Neural cell (in vitro differentiated cells): ENCODE results near the gene ZNF831.

Experiments used
- CTCF ChIP-seq: fragments of 450-650 bp; IDR thresholded peaks from 2 replicates; pipeline ENCODE4 v1.5.1; 2014; ENCODE audit warnings: antibody characterized with exemption, mild to moderate bottlenecking, moderate library complexity; ENCODE audit not compliant: poor library complexity, severe bottlenecking
- EP300 ChIP-seq: fragments of 450-650 bp; conservative IDR thresholded peaks from 2 replicates; pipeline ENCODE4 v1.6.1; 2014; ENCODE audit warnings: antibody characterized with exemption, mild to moderate bottlenecking, moderate library complexity; ENCODE audit not compliant: poor library complexity, severe bottlenecking
- RAD21 ChIP-seq: fragments of 450-650 bp; conservative IDR thresholded peaks from 2 replicates; pipeline ENCODE4 v1.6.1; 2014; ENCODE audit warnings: antibody characterized with exemption, mild to moderate bottlenecking, moderate library complexity
- SMC3 ChIP-seq: fragments of 450-650 bp; conservative IDR thresholded peaks from 2 replicates; pipeline ENCODE4 v1.6.1; 2014; ENCODE audit warnings: antibody characterized with exemption, mild to moderate bottlenecking, moderate library complexity; ENCODE audit not compliant: poor library complexity

DNA sequence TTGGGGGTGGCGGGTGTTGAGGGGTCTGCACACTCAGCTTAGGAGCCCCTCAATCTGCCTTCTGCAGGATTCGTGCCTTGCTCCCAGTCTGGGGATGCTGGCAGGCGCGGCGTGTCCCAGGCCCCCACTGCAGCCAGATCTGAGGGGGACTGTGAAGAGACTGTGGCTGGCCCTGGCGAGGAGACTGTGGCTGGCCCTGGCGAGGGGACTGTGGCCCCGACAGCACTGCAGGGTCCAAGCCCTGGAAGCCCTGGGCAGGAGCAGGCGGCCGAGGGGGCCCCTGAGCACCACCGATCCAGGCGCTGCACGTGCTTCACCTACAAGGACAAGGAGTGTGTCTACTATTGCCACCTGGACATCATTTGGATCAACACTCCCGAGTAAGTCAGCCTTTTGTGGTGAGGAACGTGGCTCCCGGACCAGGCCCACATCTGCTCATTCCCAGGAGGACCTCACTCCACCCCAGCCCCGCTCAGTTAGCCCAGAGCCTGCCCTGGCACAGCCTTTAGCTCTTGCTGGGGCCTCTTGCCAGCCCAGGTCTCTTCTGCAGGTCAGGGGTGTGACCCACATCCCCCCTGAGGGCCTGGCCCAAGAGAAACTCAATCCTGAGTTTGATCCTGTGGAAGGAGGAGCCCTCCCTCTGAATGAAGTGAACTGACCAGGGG, 137.9 kb downstream of the ZNF831 start:
- TF ChIP-seq EP300 (no peak), SMC3 (no peak), CTCF (no peak), RAD21 (no peak)
